GM21529 (cell line): Measurements from ENCODE around the gene RNF126.
A peak's percentile ranks its signal among the peaks of the same experiment; 100 is the strongest.

Experiments
- ATAC-seq: cut with Tn5 transposase; IDR thresholded peaks from one replicate; pipeline ENCODE4 v1.9.1; 2021; ENCODE audit not compliant: unreplicated experiment

RNF126 gene

GRCh38 chr19:648305-648704 is 14.7 kb downstream of the RNF126 start:
- no peak for ATAC-seq

GRCh38 chr19:647566-648284 is 15.3 kb downstream of the RNF126 start:
- ATAC-seq, result no peak

- no peak for ATAC-seq
These were observed 16.0 kb downstream of the RNF126 start for GRCh38 chr19:646779-647565.

- no peak for ATAC-seq
These were observed 16.9 kb downstream of the RNF126 start for GRCh38 chr19:645912-646778.

- ATAC-seq, result no peak
These were observed 18.2 kb downstream of the RNF126 start for GRCh38 chr19:644789-645188.

GRCh38 chr19:644363-644762 is 18.7 kb downstream of the RNF126 start:
- no peak for ATAC-seq

- no peak for ATAC-seq
These were observed 19.3 kb downstream of the RNF126 start for GRCh38 chr19:643736-644135.

- no peak for ATAC-seq
These were observed 20.0 kb downstream of the RNF126 start for GRCh38 chr19:642767-643727.

- ATAC-seq, result no peak
These were observed 21.3 kb downstream of the RNF126 start for GRCh38 chr19:641702-642101.

- ATAC-seq, result no peak
These were observed 22.3 kb downstream of the RNF126 start for GRCh38 chr19:640606-641189.

- ATAC-seq, result no peak
These were observed 22.9 kb downstream of the RNF126 start for GRCh38 chr19:640161-640558.

GRCh38 chr19:639253-640160 is 23.5 kb downstream of the RNF126 start, which contains the start of gene FGF22:
Gene FGF22, plus strand, starts transcription at chr19:639879. Its CDS starts 47 bp downstream, at chr19:639926.
- peak; percentile 48 for ATAC-seq

- ATAC-seq, result no peak
These were observed 24.1 kb downstream of the RNF126 start for GRCh38 chr19:638906-639252.

GRCh38 chr19:634975-635652 is 27.9 kb downstream of the RNF126 start:
- ATAC-seq, result no peak

GRCh38 chr19:633786-634639 is 29.0 kb downstream of the RNF126 start:
- ATAC-seq, result no peak

GRCh38 chr19:633068-633785 is 29.8 kb downstream of the RNF126 start, which contains the start of gene POLRMT:
Gene POLRMT, minus strand, starts transcription at chr19:633537. Its CDS starts 25 bp downstream, at chr19:633512.
- ATAC-seq, result peak; percentile 75
